Mesodermal cell (in vitro differentiated cells): ENCODE measurements around the gene CAPN5.
"Not testable (repeated sequence)": the region's sequence is repeated elsewhere in the genome, so short reads cannot be mapped to it uniquely, and the experiment has no call there.

ENCODE experiments used
- H3K27ac ChIP-seq: 2 replicates; pipeline ENCODE4 v1.7.0; 2013; ENCODE audit warnings: mild to moderate bottlenecking, low read depth, low read length, moderate library complexity; ENCODE audit not compliant: severe bottlenecking
- H3K36me3 ChIP-seq: 2 replicates; pipeline ENCODE4 v1.7.1; 2013; ENCODE audit warnings: mild to moderate bottlenecking, low read length, moderate library complexity; ENCODE audit not compliant: control insufficient read depth, insufficient read depth
- H3K4me1 ChIP-seq: one replicate; pipeline ENCODE4 v1.7.1; 2013; ENCODE audit warnings: mild to moderate bottlenecking, low read length; ENCODE audit not compliant: insufficient read depth, control insufficient read depth, poor library complexity, severe bottlenecking
- H3K4me3 ChIP-seq: 2 replicates; pipeline ENCODE4 v1.7.0; 2013; ENCODE audit warnings: low read length, control low read depth, mild to moderate bottlenecking; ENCODE audit not compliant: insufficient read depth, poor library complexity, severe bottlenecking; ENCODE audit errors: extremely low read depth
- H3K9me3 ChIP-seq: 2 replicates; pipeline ENCODE4 v1.7.1; 2013; ENCODE audit warnings: mild to moderate bottlenecking, low read length, moderate library complexity; ENCODE audit not compliant: control insufficient read depth
- WGBS, 2 experiments: methylation state at CpG; one replicate each; pipeline ENCODE4 v1.1.5; 2013; ENCODE audit warnings: missing lambda C conversion rate in 2 of 2; ENCODE audit not compliant: insufficient coverage in 2 of 2; 5-methylcytosine and 5-hydroxymethylcytosine counted together

CAPN5 gene

GRCh38 chr11:77054084-77054483 is 12.7 kb upstream of the CAPN5 start:
- Histone ChIP-seq H3K9me3 (peaks cover 15% of the 10 kb centered on the region), H3K36me3 (no peaks in the 10 kb centered on the region), H3K27ac (no peak overlapping the region), H3K4me1 (no peaks in the 10 kb centered on the region), H3K4me3 (no peak overlapping the region)
- WGBS, 2 experiments = 100% methylated on average over 1 of the region's 1 CpG

GRCh38 chr11:77055101-77055561 is 11.6 kb upstream of the CAPN5 start:
- H3K4me1 ChIP-seq = no peaks in the 10 kb centered on the region
- no peak overlapping the region for H3K4me3 ChIP-seq
- WGBS, 2 experiments = 86 to 87% methylated on average over 1 to 2 of the region's 2 CpGs
- no peaks in the 10 kb centered on the region for H3K36me3 ChIP-seq
- peaks cover 15% of the 10 kb centered on the region for H3K9me3 ChIP-seq
- H3K27ac ChIP-seq = no peak overlapping the region

GRCh38 chr11:77055913-77056312 is 10.9 kb upstream of the CAPN5 start:
- Histone ChIP-seq H3K4me1 (no peaks in the 10 kb centered on the region), H3K36me3 (no peaks in the 10 kb centered on the region), H3K9me3 (peaks cover 15% of the 10 kb centered on the region), H3K4me3 (no peak overlapping the region), H3K27ac (no peak overlapping the region)
- WGBS, 2 experiments = 94 to 96% methylated on average over 4 to 5 of the region's 5 CpGs

- H3K36me3 ChIP-seq = no peaks in the 10 kb centered on the region
- H3K4me3 ChIP-seq = no peak overlapping the region
- WGBS, 2 experiments = 51 to 100% methylated on average over 1 to 2 of the region's 3 CpGs
Observed at GRCh38 chr11:77056814-77057402, 9.9 kb upstream of the CAPN5 start.

GRCh38 chr11:77057938-77058474 is 8.8 kb upstream of the CAPN5 start:
- WGBS, 2 experiments = 84 to 92% methylated on average over 4 to 7 of the region's 9 CpGs
- no peaks in the 10 kb centered on the region for H3K36me3 ChIP-seq
- peaks cover 13% of the 10 kb centered on the region for H3K9me3 ChIP-seq
- no peak overlapping the region for H3K27ac ChIP-seq
- no peak overlapping the region for H3K4me3 ChIP-seq
- no peaks in the 10 kb centered on the region for H3K4me1 ChIP-seq

More at GRCh38 chr11:77056814-77057402, 9.9 kb upstream of the CAPN5 start:
- no peaks in the 10 kb centered on the region for H3K4me1 ChIP-seq
- no peak overlapping the region for H3K27ac ChIP-seq
- peaks cover 15% of the 10 kb centered on the region for H3K9me3 ChIP-seq

- WGBS, 2 experiments = 60% methylated on average over 1 of the region's 2 CpGs; no CpG with 5 or more reads in 1 of the 2 experiments
- Histone ChIP-seq H3K36me3 (no peaks in the 10 kb centered on the region), H3K4me3 (no peak overlapping the region), H3K27ac (no peak overlapping the region), H3K9me3 (peaks cover 9% of the 10 kb centered on the region), H3K4me1 (no peaks in the 10 kb centered on the region)
Observed at GRCh38 chr11:77058900-77059299, 7.9 kb upstream of the CAPN5 start.

- 80% methylated on average over 1 of the region's 5 CpGs; no CpG with 5 or more reads in 1 of the 2 experiments for WGBS, 2 experiments
- H3K4me1 ChIP-seq = no peaks in the 10 kb centered on the region
- peaks cover 9% of the 10 kb centered on the region for H3K9me3 ChIP-seq
- no peak overlapping the region for H3K27ac ChIP-seq
- no peak overlapping the region for H3K4me3 ChIP-seq
- H3K36me3 ChIP-seq = no peaks in the 10 kb centered on the region
Observed at GRCh38 chr11:77059806-77060205, 7.0 kb upstream of the CAPN5 start.

- 100% methylated on average over 2 of the region's 4 CpGs; no CpG with 5 or more reads in 1 of the 2 experiments for WGBS, 2 experiments
- no peaks in the 10 kb centered on the region for H3K4me1 ChIP-seq
Observed at GRCh38 chr11:77060234-77060633, 6.5 kb upstream of the CAPN5 start.

GRCh38 chr11:77061258-77061657 is 5.5 kb upstream of the CAPN5 start:
- H3K4me1 ChIP-seq, H3K4me3 ChIP-seq, H3K27ac ChIP-seq, H3K36me3 ChIP-seq, H3K9me3 ChIP-seq: not testable (repeated sequence)
- WGBS, 2 experiments = 86 to 100% methylated on average over 1 to 3 of the region's 4 CpGs

More at GRCh38 chr11:77060234-77060633, 6.5 kb upstream of the CAPN5 start:
- H3K9me3 ChIP-seq = peaks cover 9% of the 10 kb centered on the region
- H3K4me3 ChIP-seq = no peak overlapping the region
- H3K27ac ChIP-seq = no peak overlapping the region
- H3K36me3 ChIP-seq = no peaks in the 10 kb centered on the region

GRCh38 chr11:77062924-77063323 is 3.8 kb upstream of the CAPN5 start:
- H3K9me3 ChIP-seq = no peaks in the 10 kb centered on the region
- no peak overlapping the region for H3K4me3 ChIP-seq
- no peaks in the 10 kb centered on the region for H3K36me3 ChIP-seq
- peaks cover 7% of the 10 kb centered on the region for H3K4me1 ChIP-seq
- H3K27ac ChIP-seq = no peak overlapping the region

GRCh38 chr11:77063407-77063806 is 3.4 kb upstream of the CAPN5 start:
- H3K27ac ChIP-seq = no peak overlapping the region
- WGBS, 2 experiments = 100% methylated on average over 1 of the region's 1 CpG

More at GRCh38 chr11:77063407-77063806, 3.4 kb upstream of the CAPN5 start:
- Histone ChIP-seq H3K4me3 (no peak overlapping the region), H3K9me3 (no peaks in the 10 kb centered on the region), H3K4me1 (peaks cover 9% of the 10 kb centered on the region), H3K36me3 (no peaks in the 10 kb centered on the region)
